RPMI8226 (cell line): Measurements from ENCODE around the gene FAM117A.

ENCODE experiments used
- DNase-seq: peaks from one replicate; pipeline ENCODE4 v3.0.0-alpha.2; 2015

The FAM117A gene, protein sequence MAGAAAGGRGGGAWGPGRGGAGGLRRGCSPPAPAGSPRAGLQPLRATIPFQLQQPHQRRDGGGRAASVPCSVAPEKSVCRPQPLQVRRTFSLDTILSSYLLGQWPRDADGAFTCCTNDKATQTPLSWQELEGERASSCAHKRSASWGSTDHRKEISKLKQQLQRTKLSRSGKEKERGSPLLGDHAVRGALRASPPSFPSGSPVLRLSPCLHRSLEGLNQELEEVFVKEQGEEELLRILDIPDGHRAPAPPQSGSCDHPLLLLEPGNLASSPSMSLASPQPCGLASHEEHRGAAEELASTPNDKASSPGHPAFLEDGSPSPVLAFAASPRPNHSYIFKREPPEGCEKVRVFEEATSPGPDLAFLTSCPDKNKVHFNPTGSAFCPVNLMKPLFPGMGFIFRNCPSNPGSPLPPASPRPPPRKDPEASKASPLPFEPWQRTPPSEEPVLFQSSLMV

DNA sequence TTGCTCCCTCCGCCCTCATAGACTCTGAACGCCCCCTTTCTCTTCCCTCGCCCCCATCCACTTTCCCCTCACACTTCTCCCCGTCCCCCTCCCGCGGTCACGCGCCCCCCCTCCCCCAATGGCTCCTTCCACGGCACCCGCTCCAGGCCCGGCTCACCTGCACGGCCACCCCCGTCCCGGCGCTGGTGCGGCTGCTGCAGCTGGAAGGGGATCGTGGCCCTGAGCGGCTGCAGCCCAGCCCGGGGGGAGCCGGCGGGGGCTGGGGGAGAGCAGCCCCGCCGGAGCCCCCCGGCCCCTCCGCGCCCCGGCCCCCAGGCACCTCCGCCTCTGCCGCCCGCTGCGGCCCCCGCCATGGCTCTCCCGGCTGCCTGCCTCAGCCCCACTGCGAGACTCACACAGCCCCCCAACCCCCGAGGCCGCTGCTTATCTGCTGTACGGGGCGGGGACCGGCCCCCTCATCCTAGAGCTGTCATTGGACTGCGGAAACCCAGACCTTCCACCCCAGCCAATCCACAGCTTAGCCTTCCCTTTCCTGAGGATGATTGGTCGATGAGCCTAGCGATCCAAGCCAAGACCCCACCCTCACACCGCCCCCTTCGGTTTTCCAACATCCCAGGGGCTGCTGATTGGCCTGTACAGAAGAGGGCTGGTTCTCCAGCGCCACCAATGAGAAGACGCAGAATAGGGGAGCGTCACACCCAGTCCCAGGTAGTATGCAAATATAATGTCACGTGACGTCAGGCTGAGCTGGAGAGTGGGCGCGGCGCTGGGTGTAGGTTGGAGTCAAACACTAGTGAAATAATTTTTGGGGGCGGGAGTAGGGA lies at the start of gene FAM117A:
TSS of gene FAM117A (minus strand) at position 397 of the 824 bp plus-strand sequence. CDS start at position 353, 44 bp downstream.
- peak; percentile 97 for DNase-seq

DNA sequence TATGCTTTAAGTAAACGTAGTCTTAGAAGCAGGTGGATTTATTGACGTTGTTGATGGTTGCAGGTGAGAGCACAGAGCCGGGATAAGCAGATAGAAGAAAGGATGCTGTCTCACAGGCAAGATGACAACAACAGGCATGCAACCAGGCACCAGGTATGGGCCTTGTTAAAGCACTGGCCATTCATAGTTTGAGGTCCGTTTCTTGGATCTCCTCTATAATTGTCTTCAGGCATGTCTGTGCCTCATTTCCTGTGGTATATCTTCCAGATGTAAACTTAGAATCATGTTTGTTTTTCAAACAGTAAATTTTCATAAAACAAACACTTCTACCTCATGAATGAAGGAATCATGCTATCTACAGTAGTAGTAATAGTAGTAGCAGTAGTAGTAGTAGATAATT lies 45.1 kb upstream of the FAM117A start:
- DNase-seq = no peak

DNA sequence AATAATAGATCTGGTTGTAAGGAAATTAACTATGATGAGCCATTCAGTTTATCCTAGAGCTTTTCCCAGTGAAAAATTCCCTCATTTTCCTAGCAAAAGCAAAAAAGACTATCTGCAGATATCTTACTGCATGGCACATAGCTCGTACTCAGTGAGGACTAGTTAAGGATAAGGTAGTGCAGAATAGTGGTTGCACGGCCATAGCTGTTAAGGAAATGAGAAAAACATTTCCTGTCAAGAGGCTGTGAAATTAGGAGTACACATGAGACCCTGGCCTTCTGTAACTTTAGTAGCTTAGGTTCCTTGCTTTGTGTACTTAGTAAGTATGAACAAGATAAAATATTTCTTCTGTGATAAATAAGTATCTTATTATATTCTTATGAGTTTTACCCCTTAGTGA lies 34.8 kb upstream of the FAM117A start:
- DNase-seq = no peak

DNA sequence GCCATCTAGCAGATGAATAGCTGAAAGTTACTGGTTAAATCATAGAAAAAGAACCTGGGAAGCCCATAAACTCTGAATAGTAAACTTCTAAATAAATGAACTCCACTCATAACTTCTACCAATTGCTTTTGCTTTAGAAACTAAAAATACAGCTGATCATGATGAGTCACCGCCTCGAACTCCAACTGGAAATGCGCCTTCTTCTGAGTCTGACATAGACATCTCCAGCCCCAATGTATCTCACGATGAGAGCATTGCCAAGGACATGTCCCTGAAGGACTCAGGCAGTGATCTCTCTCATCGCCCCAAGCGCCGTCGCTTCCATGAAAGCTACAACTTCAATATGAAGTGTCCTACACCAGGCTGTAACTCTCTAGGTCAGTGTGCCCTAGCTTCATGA lies 34.3 kb upstream of the FAM117A start:
- DNase-seq = no peak

DNA sequence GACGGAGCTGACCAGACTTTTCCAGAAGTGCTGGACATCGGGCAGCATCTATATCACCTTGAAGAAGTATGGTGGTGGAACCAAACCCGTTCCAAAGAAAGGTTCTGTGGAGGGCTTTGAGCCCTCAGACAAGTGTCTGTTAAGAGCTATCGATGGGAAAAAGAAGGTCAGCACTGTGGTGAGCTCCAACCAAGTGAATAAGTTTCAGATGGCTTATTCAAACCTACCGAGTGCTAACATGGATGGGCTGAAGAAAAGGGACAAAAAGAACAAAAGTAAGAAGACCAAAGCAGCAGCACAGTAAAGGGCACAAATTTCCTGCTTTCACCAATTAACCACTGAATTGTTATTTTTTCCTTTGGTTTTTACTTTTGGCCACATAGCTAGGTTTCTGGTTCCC lies 31.4 kb upstream of the FAM117A start:
- no peak for DNase-seq

DNA sequence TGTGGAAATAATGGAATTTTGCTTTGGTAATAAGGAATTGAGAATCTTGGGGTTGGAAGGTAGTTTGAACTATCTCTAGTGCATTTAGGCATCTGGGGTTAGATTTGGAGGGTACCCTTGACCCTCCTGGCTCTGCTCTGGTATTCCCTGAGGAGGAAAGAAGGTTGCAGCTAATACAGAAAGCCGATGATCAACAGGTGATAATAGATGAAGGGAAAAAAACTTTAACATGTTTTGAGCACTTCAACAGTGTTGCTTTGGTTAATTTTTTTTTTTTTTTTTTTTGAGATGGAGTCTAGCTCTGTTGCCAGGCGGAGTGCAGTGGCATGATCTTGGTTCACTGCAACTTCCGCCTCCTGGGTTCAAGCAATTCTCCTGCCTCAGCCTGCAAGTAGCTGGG lies 29.4 kb upstream of the FAM117A start:
- DNase-seq = no peak

DNA sequence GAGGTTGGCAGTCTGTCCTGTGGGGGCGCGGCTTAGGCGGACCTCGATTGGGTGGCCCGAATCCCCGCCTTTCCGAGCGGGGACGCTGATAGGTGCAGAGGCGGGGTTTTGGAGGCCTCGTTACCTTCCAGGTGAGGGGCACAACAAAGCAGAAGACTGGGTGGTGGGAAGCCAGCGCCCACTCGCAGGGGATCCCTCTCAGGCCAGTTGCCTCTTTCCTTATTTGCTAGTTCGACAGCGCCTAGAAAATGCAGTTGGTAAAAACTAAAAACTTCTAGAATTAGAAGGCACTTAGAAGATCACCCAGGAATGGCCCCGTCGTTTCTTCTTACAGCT lies 25.3 kb upstream of the FAM117A start:
- DNase-seq = no peak

DNA sequence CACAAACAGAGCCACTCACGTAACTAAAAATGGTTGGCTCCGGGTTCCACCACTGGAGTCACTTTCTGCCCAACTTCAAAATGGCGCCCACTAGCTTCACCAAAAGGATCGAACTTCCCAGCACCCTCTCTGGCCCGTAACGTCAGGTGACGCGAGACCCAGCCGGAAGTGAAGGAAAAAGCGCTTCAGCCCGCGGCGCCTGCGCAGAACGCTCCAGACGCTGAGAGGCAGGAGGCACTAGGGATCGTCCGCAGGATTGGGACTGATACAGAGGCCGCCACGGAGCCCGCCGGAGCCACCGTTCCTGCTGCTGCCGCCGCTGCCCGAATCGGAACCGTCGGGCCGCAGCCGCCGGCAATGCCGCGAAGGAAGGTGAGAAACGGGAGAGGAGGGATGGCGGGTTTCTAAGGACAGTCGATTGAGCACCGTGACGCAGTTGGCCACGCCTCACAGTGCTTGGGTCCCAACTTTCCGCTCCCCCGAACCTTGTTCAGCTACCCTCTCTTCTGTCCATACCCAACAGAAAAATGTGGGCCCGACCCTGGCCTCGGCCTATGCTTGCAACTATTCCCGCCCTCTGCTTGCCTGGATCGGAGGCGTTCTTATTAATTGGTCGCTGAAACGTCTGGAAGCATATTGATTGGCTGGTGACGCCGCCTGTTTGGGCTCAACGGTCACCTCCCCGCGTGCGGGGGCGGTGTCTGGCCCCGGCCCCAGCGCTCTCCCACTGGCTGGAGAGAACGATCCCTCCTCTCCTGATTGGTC lies 24.7 kb upstream of the FAM117A start, which contains the start of gene KAT7:
TSS of gene KAT7 (plus strand) at position 204 of the 765 bp plus-strand sequence. CDS start at position 358, 154 bp downstream.
- peak; percentile 99 for DNase-seq

DNA sequence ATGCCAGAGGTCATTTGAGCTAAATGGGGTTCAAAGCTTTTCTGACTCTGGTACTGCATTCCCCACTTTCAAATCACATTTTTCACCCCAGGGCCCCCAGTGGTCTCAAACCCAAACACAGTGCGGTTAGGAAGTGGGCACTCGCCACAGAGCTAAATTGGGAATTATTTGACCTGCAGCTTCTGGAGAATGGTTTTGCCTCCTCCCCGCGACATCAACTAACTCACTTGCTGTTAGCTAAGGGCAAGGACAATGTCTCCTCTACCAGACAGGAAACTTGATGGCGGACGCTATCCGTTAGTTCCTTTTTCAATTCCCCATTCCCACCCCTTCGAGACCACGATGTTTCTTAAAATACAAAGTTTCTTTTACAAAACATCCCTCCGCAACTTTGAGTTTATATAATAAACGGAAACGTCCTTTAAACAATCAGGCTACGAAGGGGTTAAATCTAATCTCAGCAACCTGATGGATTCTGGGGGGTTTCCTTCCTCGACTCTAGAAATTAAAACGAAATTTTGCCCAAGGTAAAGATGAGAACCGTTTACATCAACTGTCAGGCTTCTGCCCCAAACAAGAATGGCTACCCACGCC lies 24.1 kb upstream of the FAM117A start:
- DNase-seq = no peak

DNA sequence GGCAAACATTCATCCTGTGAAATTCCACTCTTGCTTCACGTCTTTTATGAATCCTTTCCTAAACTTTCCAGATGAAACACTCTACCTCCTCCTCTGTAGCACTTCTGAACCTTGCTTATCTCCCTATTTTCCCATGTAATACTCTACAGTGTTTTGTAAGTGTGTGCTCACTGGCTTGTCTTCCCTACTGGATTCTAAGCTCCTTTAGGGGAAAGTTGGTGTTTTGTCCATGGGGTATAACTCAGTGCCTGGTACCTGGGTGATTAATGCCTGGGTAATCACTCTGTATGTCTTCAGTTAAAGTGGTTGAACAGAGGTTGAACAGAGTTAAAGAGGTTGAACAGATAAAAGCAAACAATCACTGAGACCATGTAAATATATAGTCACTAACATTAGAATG lies 20.7 kb upstream of the FAM117A start:
- no peak for DNase-seq

DNA sequence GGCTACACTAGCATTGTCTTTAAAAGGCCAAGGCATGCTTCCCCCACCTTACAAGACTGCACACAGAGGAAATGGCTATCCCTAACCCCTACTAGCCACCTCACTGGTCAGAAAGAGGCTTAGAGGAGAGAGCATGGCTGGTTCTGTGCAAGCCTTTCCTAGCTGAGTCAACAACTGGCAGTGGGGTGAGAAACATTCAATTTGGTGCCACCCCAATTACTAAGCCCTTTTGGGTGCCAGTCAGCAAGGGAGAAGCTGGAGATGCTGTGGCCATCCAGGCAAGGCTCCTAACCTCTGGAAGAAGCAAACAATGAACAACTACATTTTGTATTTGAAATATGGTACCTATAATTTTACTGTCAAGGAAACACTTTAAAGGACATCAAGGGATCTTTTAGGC lies 19.9 kb upstream of the FAM117A start:
- no peak for DNase-seq

DNA sequence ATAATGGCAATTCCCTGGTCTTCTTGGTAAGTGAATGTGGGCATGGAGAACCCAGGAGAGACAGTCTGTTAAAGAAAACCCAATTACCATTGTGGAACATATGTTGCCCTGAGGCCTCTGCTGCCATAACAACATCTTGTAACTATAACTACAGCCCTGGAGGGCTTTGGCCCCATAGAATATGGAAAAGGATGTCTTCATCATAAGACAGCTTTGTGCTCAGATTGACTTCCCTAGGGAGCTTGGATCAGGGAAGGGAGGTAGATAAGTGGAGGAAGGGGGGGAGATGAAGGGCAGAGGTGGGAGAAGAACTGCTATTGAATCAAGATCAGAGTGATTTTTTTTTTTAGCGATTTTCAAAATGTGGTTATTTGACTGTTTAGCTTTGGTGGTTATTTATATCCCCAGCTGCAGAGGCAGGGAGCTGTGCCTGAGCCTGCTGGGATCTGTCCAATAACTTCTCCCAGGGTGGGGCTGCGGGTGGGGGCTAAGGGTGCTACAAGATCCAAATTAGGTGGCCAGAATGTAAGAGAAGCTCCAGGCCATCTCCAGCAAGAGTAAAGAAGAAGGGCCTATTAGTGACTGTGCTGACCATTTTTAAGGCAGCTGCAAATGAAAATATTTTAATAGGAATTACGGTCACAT lies 19.3 kb upstream of the FAM117A start:
- DNase-seq = no peak

DNA sequence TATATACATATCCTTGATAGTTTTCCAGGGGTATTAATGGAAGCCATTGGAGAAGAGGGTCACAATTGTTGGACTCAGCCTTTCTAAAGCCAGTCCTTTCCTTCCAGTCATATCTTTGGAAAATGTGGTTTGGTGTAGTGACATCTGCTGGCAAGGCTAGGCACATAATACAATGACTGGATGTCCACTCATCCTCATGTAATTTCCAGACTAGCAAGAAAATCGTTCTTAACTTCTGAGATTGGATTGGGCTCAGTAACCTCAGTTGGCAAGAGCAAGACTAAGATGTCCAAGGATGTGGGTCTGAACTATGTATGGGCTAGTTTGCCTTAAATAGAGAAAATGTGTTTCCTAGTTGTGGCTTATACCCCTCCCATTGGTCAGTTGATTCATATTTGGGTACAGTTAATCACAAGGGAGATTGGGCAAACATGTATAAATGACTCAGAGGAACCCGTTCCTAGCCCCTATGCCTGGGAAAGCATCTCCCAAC lies 15.9 kb upstream of the FAM117A start:
- peak; percentile 35 for DNase-seq

DNA sequence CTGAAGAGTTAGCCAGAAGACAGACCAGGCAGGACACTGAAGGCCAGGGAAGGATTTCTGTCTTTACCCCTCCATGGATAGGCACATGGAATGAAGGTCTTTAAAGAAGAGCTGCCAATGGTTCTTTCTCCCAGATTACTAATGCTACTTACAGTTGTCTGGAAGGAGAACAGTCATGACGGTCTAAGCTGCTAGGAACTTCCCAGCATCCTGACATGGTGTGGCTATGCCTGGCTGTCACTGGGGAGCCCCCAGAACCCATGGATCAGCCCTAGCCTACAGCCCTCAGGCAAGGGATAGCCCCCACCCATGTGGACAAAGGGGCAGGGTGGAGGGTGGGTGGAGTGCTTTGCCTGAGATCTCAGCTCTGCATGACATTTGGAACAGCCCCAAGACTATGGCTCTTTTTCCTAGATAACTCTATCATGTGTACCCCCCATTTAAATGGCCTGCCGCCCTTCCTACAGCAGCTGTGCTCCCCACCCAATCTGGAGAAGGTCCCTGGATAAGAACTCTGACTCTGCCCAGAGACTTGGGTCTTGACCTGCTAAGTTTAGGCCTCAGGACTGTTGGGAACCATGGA lies 15.3 kb upstream of the FAM117A start:
- DNase-seq = no peak

DNA sequence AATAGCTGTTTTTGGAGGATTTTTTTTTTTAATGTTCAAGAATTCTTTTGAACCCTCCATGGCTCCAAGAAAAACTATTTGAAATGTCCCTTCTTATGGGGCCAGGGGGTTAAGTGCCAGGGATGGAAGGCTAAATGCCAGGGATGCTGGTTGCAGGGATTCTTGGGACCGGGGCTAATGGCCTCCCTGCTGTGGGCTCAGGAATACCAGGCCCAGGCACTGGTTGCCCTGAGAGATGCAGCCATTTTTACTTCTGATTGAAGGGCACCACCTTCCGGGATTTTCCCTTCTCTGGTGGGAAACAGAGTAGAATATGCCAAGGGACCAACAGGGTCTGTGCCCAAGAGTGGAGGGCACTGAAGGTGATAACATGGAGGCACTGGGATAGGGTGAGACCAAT lies 13.6 kb upstream of the FAM117A start:
- DNase-seq = no peak

DNA sequence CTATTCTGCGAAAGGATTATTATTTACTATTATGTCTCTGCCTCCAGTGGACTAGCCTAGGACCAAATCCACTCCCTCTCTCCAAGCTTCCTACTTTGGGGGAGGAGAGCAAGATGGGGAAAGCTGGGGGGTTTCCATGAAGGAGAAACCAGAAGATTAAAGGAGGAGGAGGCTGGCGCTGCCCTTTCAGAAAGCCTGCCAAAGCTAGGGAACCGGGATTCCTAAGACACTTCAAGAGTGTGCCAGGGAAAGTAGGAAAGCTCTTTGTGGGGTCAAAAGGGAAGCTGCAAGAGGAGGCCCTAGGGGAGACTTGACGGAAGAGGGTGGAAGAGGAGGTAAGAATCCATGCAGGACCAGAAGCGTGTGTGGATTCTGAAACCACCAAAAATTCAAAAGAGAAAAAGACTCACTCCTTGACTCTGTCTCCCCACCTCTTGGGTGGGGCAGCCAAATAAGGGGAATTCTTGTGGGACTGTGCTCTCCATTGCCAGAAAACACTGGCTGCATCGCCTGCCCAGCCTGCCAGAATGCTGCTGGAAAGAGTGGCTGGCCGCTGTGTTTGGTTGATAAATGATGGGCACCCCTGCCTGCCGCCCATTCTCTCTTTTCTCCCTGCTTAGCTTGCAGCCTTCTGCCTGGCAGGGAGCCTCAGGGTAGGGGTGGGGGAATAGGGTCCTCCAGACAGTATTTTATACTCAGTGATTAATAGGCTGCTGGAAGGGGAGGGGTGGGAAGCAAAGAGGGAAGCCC lies 12.8 kb upstream of the FAM117A start:
- DNase-seq = no peak

DNA sequence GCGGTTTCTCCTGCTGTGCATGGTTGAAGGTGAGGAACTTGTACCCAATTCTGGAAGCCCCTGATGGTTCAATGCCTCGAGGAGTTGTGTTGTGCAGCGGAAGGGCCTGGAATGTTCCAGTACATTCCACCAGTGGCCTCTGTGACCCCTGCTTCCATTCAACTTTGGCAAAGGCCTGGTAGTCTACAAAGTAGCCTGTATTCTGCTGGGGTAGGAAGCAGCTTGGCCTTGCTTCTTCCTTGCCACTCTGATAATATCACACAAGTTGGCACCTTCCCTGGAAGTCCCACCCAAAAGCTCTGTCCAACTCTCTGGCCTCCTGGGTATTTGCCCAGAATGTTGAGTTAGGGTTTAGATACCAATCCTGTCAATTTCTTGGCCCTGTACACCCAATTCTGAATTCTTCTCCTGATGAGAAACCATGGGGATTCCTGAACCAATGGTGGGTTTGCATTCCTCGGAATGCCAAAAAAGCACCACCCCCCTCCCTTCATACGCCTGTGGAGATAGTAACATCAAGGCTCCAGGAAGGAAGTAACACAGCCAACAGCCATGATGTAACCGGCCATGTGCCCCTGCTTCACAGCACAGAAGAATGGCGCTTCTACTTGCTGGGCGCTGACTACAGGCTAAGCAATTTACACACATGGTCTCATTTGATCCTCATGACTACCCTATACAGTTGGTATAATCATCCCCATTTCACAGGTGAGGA lies 11.8 kb upstream of the FAM117A start:
- no peak for DNase-seq

DNA sequence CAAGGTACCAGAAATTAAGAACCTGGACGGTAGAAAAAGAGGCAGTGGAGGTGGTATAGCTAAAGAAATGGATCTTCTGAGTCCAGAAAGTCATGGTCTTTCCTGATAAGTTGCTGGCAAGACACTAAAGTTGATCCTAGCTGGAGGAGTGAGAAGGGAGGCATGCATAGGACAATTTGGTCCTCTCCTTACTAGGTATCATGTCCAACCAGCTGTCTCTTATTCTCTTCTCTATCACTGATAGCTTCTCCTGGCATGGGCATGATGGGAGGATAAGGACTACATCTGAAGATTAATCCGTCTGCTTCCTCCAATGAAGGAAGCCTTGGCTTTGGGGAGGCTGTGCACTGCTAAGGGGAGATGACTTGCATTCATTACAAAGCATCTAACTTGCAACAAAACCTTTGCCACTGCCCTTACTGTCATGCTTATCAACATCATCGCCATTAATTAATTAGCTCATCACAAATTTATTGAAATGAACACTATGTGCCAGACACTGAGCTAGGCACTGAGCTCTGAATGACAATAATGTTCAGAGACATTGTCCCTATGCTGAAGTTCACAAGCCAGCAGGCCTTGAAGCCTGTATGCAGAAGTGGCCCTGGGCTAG lies 3.1 kb upstream of the FAM117A start:
- no peak for DNase-seq

DNA sequence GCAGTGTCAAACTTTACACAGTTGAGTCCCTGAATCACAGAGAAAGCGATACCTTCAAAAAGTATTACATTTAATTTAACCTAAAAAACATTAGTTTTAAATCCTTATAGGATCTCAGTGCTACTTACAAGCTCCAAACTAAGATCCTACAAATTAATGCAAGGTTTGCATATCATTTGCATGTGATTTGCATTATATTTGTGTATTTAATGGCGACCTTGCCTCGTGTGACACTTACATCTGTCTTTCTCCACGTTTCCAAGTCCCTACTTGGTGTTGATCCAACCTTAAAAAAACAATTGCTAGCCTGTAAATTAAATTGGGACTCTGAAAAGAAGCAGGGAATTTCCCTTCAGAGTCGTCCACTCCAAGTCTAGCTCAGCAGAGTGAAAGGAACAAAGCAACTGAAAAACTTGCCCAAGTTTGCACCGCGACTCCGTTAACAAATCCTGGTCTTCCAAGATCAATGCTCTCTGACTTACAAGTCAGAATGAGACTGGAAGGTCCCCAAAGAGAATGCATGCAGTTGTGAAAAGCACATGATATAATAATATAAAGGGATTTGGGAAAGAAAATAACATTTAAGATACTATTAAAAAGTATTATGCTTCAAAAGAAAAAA lies 739 bp upstream of the FAM117A start:
- DNase-seq = no peak
